ENCODE data around the gene HSPA12A.

GRCh38 chr10:116697816-116698215 is 44.5 kb downstream of the HSPA12A start:
- TF ChIP-seq GATA2 (IDR thresholded peaks at IDR 0.05; ENCODE audit: low read depth, low read length) (no peak), GATA3 (IDR thresholded peaks at IDR 0.05; ENCODE audit: low read depth, low read length) (no peak)

All from SH-SY5Y (cell line).